Ishikawa (cell line): Measurements from ENCODE around the gene GATA1.

Experiments used
- CEBPB ChIP-seq: IDR thresholded peaks from 2 replicates; pipeline ENCODE4 v1.6.1; 2012
- CREB1 ChIP-seq: IDR thresholded peaks from 2 replicates; pipeline ENCODE4 v1.6.1; 2012; ENCODE audit warnings: low read depth
- EGR1 ChIP-seq: IDR thresholded peaks from 2 replicates; pipeline ENCODE4 v1.6.1; 2012
- EP300 ChIP-seq: IDR thresholded peaks from 2 replicates; pipeline ENCODE4 v1.6.1; 2012; ENCODE audit warnings: borderline replicate concordance
- MAX ChIP-seq: IDR thresholded peaks from 2 replicates; pipeline ENCODE4 v1.6.1; 2012
- NFIC ChIP-seq: IDR thresholded peaks from 2 replicates; pipeline ENCODE4 v1.6.1; 2012
- RAD21 ChIP-seq: IDR thresholded peaks from 2 replicates; pipeline ENCODE4 v1.6.1; 2012; ENCODE audit warnings: low read depth
- REST ChIP-seq: IDR thresholded peaks from 2 replicates; pipeline ENCODE4 v1.6.1; 2012; ENCODE audit warnings: low read depth, mild to moderate bottlenecking
- TAF1 ChIP-seq: IDR thresholded peaks from 2 replicates; pipeline ENCODE4 v1.6.1; 2012; ENCODE audit warnings: low read depth, mild to moderate bottlenecking
- TEAD4 ChIP-seq: IDR thresholded peaks from 2 replicates; pipeline ENCODE4 v1.6.1; 2012
- ZBTB7A ChIP-seq: IDR thresholded peaks from 2 replicates; pipeline ENCODE4 v1.6.1; 2012; ENCODE audit warnings: low read depth

- TF ChIP-seq EP300 (no peak), CEBPB (no peak), MAX (no peak), EGR1 (no peak), REST (no peak), CREB1 (no peak), TEAD4 (no peak), ZBTB7A (no peak), NFIC (no peak), TAF1 (no peak), RAD21 (no peak)
Measured at GRCh38 chrX:48786341-48786800, at the start of gene GATA1.
